SK-N-SH treated with all-trans-retinoic acid at 6 μM for 48 hours (cell line): ENCODE measurements around the gene ARHGEF12.

Experiments
- ATAC-seq: fragments of 200-7000 bp; cut with Tn5 transposase; 3 replicates; pipeline ENCODE4 v1.9.1; 2020; ENCODE audit warnings: mild to moderate bottlenecking, moderate library complexity
- CSDC2 ChIP-seq: fragments of 250-450 bp; sonication (Bioruptor Pico); IDR thresholded peaks from 2 replicates; pipeline ENCODE4 v1.5.0; 2020; ENCODE audit warnings: mild to moderate bottlenecking, moderate library complexity
- ESRRG ChIP-seq: fragments of 250-450 bp; sonication (Bioruptor Pico); IDR thresholded peaks from 2 replicates; pipeline ENCODE4 v1.6.1; 2021; ENCODE audit warnings: mild to moderate bottlenecking
- GLIS3 ChIP-seq: fragments of 250-450 bp; sonication (Bioruptor Pico); IDR thresholded peaks from 2 replicates; pipeline ENCODE4 v1.5.0; 2020; ENCODE audit warnings: mild to moderate bottlenecking, moderate library complexity
- OSR1 ChIP-seq: fragments of 250-450 bp; sonication (Bioruptor Pico); IDR thresholded peaks from 2 replicates; pipeline ENCODE4 v1.8.0; 2022; ENCODE audit warnings: moderate library complexity, mild to moderate bottlenecking, inconsistent platforms
- POU6F1 ChIP-seq: fragments of 250-450 bp; sonication (Bioruptor Pico); IDR thresholded peaks from 2 replicates; pipeline ENCODE4 v1.8.0; 2021; ENCODE audit warnings: low read depth, mild to moderate bottlenecking, moderate library complexity, borderline replicate concordance
- PPARA ChIP-seq: fragments of 250-450 bp; sonication (Bioruptor Pico); IDR thresholded peaks from 2 replicates; pipeline ENCODE4 v1.5.0; 2020; ENCODE audit warnings: mild to moderate bottlenecking, borderline replicate concordance
- TCF4 ChIP-seq: fragments of 250-450 bp; sonication (Bioruptor Pico); IDR thresholded peaks from 2 replicates; pipeline ENCODE4 v1.8.0; 2021; ENCODE audit warnings: mild to moderate bottlenecking, moderate library complexity, borderline replicate concordance
- TOX ChIP-seq: fragments of 250-450 bp; sonication (Bioruptor Pico); IDR thresholded peaks from 2 replicates; pipeline ENCODE4 v1.8.0; 2021; ENCODE audit warnings: mild to moderate bottlenecking, moderate library complexity, borderline replicate concordance
- TSHZ2 ChIP-seq: fragments of 250-450 bp; sonication (Bioruptor Pico); IDR thresholded peaks from 2 replicates; pipeline ENCODE4 v1.5.0; 2020; ENCODE audit warnings: mild to moderate bottlenecking, moderate library complexity
- ZC3H10 ChIP-seq: fragments of 250-450 bp; sonication (Bioruptor Pico); IDR thresholded peaks from 2 replicates; pipeline ENCODE4 v1.5.1; 2021; ENCODE audit warnings: mild to moderate bottlenecking, moderate library complexity
- ZFP3 ChIP-seq: fragments of 250-450 bp; sonication (Bioruptor Pico); IDR thresholded peaks from 2 replicates; pipeline ENCODE4 v1.5.0; 2020; ENCODE audit warnings: mild to moderate bottlenecking, moderate library complexity
- ZFP30 ChIP-seq: fragments of 450-650 bp; formaldehyde crosslinking; IDR thresholded peaks from 2 replicates; pipeline ENCODE4 v1.5.0; 2022; ENCODE audit warnings: mild to moderate bottlenecking, moderate library complexity
- ZNF565 ChIP-seq: fragments of 450-650 bp; formaldehyde crosslinking; conservative IDR thresholded peaks from 2 replicates; pipeline ENCODE4 v1.5.0; 2020; ENCODE audit warnings: low read depth, mild to moderate bottlenecking, moderate library complexity
- ZNF70 ChIP-seq: fragments of 450-650 bp; formaldehyde crosslinking; IDR thresholded peaks from 2 replicates; pipeline ENCODE4 v1.5.0; 2020; ENCODE audit warnings: mild to moderate bottlenecking, moderate library complexity
- ZNF8 ChIP-seq: fragments of 450-650 bp; formaldehyde crosslinking; IDR thresholded peaks from 2 replicates; pipeline ENCODE4 v1.5.0; 2020; ENCODE audit warnings: mild to moderate bottlenecking, moderate library complexity
- TF ChIP-seq, protein P1 (sequence below): fragments of 250-450 bp; sonication (Bioruptor Pico); IDR thresholded peaks from 2 replicates; pipeline ENCODE4 v1.5.1; 2021; ENCODE audit warnings: mild to moderate bottlenecking, moderate library complexity
- TF ChIP-seq, protein P2 (sequence below): fragments of 250-450 bp; sonication (Bioruptor Pico); IDR thresholded peaks from 2 replicates; pipeline ENCODE4 v1.8.0; 2020; ENCODE audit warnings: mild to moderate bottlenecking, moderate library complexity, borderline replicate concordance

The ARHGEF12 gene

GRCh38 chr11:120344302-120345004 is 8.2 kb downstream of the ARHGEF12 start:
- ATAC-seq: peak; percentile 53
- TF ChIP-seq ZNF70: no peak
- no peak for TF ChIP-seq CSDC2 (CRISPR knock-in tag)
- no peak for TF ChIP-seq TOX (CRISPR knock-in tag)
- TF ChIP-seq ZNF8 (CRISPR knock-in tag): no peak
- TF ChIP-seq ZNF565 (CRISPR knock-in tag): no peak
- no peak for TF ChIP-seq TSHZ2 (CRISPR knock-in tag)
- TF ChIP-seq OSR1: no peak
- no peak for TF ChIP-seq ESRRG

DNA sequence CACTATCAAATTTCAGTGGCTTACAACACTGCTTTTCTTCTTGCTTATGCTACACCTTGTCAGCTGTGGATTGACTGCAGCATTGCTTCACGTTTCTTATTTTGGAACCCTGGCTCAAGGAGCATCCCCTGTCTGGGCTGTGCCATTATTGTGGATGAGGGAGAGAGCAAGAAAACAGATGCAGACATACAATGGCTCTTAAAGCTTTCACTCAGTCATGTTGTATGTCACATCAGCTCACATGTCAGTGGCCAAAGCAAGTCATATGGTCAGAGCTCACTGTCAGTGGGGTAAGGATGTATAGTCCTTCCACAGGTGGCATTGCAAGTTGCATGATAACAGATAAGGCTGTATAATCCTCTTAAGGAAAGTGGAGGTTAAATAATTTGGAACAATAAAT is 10.0 kb downstream of the ARHGEF12 start:
- TF ChIP-seq PPARA (no peak), ZNF8 (CRISPR knock-in tag) (no peak), TSHZ2 (CRISPR knock-in tag) (no peak), ZFP30 (CRISPR knock-in tag) (no peak), GLIS3 (CRISPR knock-in tag) (no peak)
- TF ChIP-seq, protein P1, sequence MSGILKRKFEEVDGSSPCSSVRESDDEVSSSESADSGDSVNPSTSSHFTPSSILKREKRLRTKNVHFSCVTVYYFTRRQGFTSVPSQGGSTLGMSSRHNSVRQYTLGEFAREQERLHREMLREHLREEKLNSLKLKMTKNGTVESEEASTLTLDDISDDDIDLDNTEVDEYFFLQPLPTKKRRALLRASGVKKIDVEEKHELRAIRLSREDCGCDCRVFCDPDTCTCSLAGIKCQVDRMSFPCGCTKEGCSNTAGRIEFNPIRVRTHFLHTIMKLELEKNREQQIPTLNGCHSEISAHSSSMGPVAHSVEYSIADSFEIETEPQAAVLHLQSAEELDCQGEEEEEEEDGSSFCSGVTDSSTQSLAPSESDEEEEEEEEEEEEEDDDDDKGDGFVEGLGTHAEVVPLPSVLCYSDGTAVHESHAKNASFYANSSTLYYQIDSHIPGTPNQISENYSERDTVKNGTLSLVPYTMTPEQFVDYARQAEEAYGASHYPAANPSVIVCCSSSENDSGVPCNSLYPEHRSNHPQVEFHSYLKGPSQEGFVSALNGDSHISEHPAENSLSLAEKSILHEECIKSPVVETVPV (CRISPR knock-in tag): no peak
- no peak; the same call in 2 of the 3 replicates for ATAC-seq

- TF ChIP-seq POU6F1 (CRISPR knock-in tag) (no peak), ZNF8 (CRISPR knock-in tag) (no peak), ZFP3 (CRISPR knock-in tag) (no peak), GLIS3 (CRISPR knock-in tag) (no peak), ZC3H10 (CRISPR knock-in tag) (no peak), TSHZ2 (CRISPR knock-in tag) (no peak), ZFP30 (CRISPR knock-in tag) (no peak), TCF4 (CRISPR knock-in tag) (no peak)
- TF ChIP-seq, protein P2, sequence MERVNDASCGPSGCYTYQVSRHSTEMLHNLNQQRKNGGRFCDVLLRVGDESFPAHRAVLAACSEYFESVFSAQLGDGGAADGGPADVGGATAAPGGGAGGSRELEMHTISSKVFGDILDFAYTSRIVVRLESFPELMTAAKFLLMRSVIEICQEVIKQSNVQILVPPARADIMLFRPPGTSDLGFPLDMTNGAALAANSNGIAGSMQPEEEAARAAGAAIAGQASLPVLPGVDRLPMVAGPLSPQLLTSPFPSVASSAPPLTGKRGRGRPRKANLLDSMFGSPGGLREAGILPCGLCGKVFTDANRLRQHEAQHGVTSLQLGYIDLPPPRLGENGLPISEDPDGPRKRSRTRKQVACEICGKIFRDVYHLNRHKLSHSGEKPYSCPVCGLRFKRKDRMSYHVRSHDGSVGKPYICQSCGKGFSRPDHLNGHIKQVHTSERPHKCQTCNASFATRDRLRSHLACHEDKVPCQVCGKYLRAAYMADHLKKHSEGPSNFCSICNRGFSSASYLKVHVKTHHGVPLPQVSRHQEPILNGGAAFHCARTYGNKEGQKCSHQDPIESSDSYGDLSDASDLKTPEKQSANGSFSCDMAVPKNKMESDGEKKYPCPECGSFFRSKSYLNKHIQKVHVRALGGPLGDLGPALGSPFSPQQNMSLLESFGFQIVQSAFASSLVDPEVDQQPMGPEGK: no peak
- ATAC-seq: no peak
These were observed 14.4 kb downstream of the ARHGEF12 start for GRCh38 chr11:120350637-120351036.
